ENCODE data around the gene TCEANC. TPM values are rescaled to one million over a fixed set of nuclear protein-coding genes. Genes with fewer than 3 reads are reported as not detected.

TCEANC gene
- total RNA-seq, 2 experiments from 2014 or later: 1.9 TPM

DNA sequence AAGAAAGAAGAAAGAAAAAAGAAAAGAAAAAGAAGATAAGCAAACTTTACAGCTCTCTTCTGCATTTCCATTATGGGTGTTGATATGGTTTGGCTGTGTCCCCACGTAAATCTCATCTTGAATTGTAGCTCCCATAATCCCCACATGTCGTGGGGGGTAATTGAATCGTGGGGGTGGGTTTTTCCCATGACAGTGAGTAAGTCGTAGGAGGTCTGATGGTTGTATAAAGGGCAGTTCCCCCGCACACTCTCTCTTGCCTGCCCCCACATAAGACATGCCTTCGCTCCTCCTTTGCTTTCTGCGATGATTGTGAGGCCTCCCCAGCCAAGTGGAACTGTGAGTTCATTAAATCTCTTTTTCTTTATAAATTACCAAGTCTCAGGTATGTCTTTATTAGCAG, 28.7 kb downstream of the TCEANC start:
- Mint-ChIP-seq H3K27me3 (no peaks in the 10 kb centered on the region), H3K9me3 (no peaks in the 10 kb centered on the region), H3K4me3 (no peak overlapping the region), H3K4me1 (ENCODE audit: low read depth) (peaks cover 18% of the 10 kb centered on the region), H3K27ac (no peak overlapping the region), H3K36me3 (no peaks in the 10 kb centered on the region)
- POLR2A ChIA-PET: no interaction called here
- DNase-seq: no peak
- CTCF ChIA-PET: interaction anchor here (0.7 kb wide), 1 partner anchor 12 kb away, joined by 3 read pairs; no protein-coding TSS in a partner anchor
- intact Hi-C loops (cut with micrococcal nuclease): loop anchor here (10.0 kb wide), 1 partner anchor 1993 kb away; no protein-coding TSS in a partner anchor

DNA sequence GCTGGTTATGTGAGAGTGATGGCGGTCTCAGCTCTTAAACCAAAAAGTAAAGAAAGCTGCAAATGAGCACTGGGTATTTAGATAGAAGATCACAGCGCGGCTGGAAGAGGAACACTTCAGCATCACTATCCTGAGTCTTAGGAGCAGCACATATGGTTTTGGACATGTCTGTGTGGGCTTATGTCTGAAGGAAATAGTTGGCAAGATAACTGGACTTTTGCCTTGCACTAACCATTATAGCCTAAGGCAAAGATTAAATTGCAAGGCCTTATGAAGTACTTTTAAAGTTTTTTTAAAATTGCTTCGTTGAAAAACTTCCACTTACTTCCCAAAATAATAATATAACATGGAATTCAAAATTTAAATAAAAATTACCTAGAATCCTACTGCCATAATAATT, 31.4 kb downstream of the TCEANC start:
- CTCF ChIA-PET: no interaction called here
- Mint-ChIP-seq H3K4me3 (no peak overlapping the region), H3K36me3 (no peaks in the 10 kb centered on the region), H3K4me1 (ENCODE audit: low read depth) (peaks cover 30% of the 10 kb centered on the region), H3K9me3 (no peaks in the 10 kb centered on the region), H3K27me3 (no peaks in the 10 kb centered on the region), H3K27ac (no peak overlapping the region)
- POLR2A ChIA-PET: no interaction called here
- no peak for DNase-seq
- intact Hi-C loops (cut with micrococcal nuclease): loop anchor here (10.0 kb wide), 1 partner anchor 1990 kb away; no protein-coding TSS in a partner anchor

DNA sequence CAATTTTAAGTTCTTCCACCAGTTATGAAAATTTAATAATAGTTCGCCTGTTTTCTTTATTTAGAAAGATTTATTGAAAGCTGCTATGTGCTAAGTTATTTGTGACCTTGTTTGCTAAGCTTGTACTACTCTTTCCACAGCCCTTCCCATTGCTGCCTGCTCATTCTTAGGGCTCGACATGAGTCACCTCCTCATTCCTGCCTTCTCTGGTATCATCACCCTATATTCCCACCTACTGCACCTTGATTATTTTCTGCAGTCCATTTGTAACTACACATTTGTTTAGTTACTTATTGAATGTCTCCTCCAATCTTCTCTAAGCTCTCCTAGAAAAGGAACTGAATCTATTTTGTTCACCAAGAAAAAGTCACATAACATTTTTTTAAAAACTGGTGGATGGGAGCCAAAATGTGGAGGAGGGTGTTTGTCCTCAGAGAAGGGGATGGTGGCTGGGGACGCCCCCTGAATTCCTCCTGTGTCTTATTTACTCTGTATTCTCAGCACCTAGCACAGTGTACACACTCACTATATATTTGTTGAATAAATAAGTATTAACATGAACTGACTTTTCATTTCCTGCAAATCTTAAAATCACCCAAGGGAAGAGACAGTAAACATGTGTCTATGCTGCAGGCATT, 32.3 kb downstream of the TCEANC start:
- H3K4me3 Mint-ChIP-seq: no peak overlapping the region
- POLR2A ChIA-PET: no interaction called here

DNA sequence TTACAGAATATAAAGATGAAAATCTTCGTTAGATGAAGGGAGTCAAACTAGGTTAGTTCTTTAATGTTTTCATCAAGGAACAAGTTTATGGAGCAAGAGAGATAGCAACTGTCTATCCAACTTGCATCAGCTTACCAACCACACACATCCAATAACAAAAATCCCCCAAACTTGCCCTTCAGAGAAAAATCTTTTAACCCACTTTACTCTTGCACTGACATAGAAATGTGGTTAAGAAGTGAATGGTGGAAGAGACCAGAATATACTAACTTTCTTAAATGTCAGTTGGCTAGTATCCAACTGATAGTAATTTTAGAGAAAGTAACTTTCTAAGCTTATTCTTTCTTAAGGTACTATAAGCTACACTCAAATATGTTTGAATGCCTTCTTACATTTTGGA, 34.3 kb downstream of the TCEANC start:
- no peak for DNase-seq
- Mint-ChIP-seq H3K9me3 (no peaks in the 10 kb centered on the region), H3K4me3 (no peak overlapping the region), H3K36me3 (peaks cover 4% of the 10 kb centered on the region), H3K27me3 (no peaks in the 10 kb centered on the region), H3K4me1 (ENCODE audit: low read depth) (peaks cover 44% of the 10 kb centered on the region), H3K27ac (peak overlapping the region; percentile 96)
- POLR2A ChIA-PET: interaction anchor here (0.6 to 3.8 kb wide), 4 partner anchors 17 to 343 kb away, joined by 3 to 23 read pairs (median 20); partner anchors contain the start of genes GEMIN8, OFD1 and TRAPPC2
- intact Hi-C loops (cut with micrococcal nuclease): loop anchor here (10.0 kb wide), 1 partner anchor 1988 kb away; no protein-coding TSS in a partner anchor
- CTCF ChIA-PET: no interaction called here

More for the DNA sequence above, 32.3 kb downstream of the TCEANC start:
- intact Hi-C loops (cut with micrococcal nuclease): loop anchor here (10.0 kb wide), 1 partner anchor 1990 kb away; no protein-coding TSS in a partner anchor
- no peaks in the 10 kb centered on the region for H3K9me3 Mint-ChIP-seq
- peaks cover 31% of the 10 kb centered on the region for H3K4me1 Mint-ChIP-seq (ENCODE audit: low read depth)
- H3K27ac Mint-ChIP-seq: no peak overlapping the region
- H3K36me3 Mint-ChIP-seq: peaks cover under 1% of the 10 kb centered on the region
- DNase-seq: no peak
- CTCF ChIA-PET: no interaction called here
- H3K27me3 Mint-ChIP-seq: no peaks in the 10 kb centered on the region

DNA sequence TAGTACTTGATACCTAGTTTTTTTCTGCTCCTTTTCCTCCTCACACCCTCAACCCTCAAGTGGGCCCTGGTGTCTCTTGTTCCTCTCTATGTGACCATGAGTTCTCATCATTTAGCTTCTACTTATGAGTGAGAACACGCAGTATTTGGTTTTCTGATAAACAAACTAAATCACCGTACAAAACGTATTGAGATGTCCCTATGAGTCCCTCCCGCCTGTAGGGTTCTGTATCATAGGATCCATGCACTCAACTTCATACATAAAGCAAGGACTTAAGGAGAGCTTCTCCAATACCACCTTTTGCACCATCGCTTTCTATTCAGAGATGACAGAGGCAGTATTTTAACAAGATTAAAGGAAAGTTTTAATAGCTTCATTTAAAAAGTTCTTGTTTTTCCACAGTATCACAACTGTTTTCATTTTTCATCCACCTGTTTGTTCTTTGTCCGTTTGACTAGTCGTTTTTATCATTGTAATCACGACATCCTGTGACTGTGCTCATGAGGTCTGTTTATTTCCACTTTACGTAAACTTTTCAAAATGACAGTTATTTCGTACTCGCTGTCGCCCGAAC, 35.5 kb downstream of the TCEANC start:
- Mint-ChIP-seq H3K27ac (peak overlapping the region; percentile 96), H3K4me3 (peak overlapping the region; percentile 87), H3K27me3 (no peaks in the 10 kb centered on the region), H3K4me1 (ENCODE audit: low read depth) (peaks cover 57% of the 10 kb centered on the region), H3K36me3 (peaks cover 8% of the 10 kb centered on the region), H3K9me3 (no peaks in the 10 kb centered on the region)
- intact Hi-C loops (cut with micrococcal nuclease): loop anchor here (1.0 to 10.0 kb wide), 6 partner anchors 19 to 1986 kb away; partner anchors contain the start of genes OFD1, TCEANC and TRAPPC2
- ChIA-PET CTCF (interaction anchor here (0.6 to 1.3 kb wide), 4 partner anchors 29 to 1668 kb away, joined by 3 to 5 read pairs (median 4); no protein-coding TSS in a partner anchor), POLR2A (interaction anchor here (0.9 to 3.8 kb wide), 7 partner anchors 10 to 713 kb away, joined by 3 to 23 read pairs (median 5); partner anchors contain the start of genes OFD1, TCEANC and TRAPPC2)
- peak; percentile 20 for DNase-seq

DNA sequence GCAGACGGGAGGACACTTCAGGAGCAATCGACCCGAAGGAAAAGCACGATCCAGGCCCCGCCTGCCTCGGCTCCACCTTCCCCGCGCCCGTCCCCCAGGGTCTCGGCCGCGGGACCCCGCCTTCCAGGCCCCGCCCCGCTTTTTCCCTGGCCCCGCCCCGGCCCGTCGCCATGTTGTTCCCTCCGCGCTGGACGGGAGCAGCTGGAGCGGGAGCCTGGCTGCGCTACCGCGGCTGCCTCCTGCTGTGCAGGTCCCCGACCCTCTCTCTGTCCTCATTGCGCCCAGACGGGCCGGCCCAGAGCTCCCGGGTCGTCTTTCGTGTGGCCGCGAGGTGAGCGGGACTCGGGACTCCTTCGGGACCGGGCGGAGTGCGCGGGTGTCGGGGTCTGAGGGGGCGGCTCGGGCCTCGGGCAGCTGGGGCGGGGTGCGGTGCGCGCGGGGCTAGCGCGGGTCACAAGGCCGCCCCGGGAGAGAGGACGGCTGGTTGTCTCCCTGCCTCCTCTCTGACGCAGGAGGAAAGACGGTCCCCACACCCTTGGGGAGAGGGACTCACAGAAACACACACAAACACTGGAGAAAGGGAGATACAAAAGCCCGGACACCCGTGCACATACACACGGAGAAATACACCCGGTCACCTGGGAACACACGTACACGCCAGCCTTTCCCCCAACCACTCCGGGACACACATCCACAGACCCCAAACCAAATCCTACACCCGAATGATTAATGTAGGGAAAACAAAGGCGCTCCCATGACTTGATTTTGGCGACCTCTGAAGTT, 36.2 kb downstream of the TCEANC start, which contains the start of gene RAB9A:
TSS of gene RAB9A (plus strand) at position 171 of the 783 bp plus-strand sequence. CDS start 19,619 bp downstream, outside the sequence.
- Mint-ChIP-seq H3K27me3 (no peaks in the 10 kb centered on the region), H3K27ac (peak within 1 kb of the TSS; percentile 96), H3K9me3 (no peaks in the 10 kb centered on the region), H3K36me3 (peaks cover 8% of the 10 kb centered on the region), H3K4me3 (peak within 1 kb of the TSS; percentile 87), H3K4me1 (ENCODE audit: low read depth) (peaks cover 58% of the 10 kb centered on the region)
- intact Hi-C loops (cut with micrococcal nuclease): loop anchor here (1.0 to 10.0 kb wide), 6 partner anchors 20 to 1986 kb away; partner anchors contain the start of genes OFD1, TCEANC and TRAPPC2
- POLR2A ChIA-PET: interaction anchor here (0.9 to 3.8 kb wide), 7 partner anchors 10 to 713 kb away, joined by 3 to 23 read pairs (median 5); partner anchors contain the start of genes OFD1, TCEANC and TRAPPC2
- CTCF ChIA-PET: interaction anchor here (0.6 to 1.3 kb wide), 4 partner anchors 30 to 1667 kb away, joined by 3 to 5 read pairs (median 4); no protein-coding TSS in a partner anchor
- DNase-seq: peak; percentile 88

DNA sequence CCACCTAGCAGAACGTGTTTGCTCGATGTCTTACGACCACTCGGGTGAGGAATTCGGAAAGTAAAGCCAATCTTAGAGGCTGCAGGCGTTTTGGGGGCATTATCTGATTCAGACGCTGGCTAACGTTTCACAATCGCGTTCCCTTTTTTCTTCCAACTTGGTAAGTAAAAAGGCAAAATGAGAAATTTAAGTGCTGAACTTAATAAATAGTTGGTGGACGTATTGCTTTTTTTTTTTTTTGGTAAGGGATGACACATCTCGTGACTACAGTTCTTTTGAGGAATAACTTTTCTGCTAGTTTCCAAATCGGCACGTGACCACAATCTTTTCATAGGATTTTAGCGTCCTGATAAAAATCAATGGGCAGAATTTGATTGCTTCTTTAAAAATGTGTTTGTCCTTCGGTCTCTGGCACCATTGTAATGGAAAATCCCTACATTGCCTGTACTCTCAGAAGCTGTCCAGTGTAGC, 36.8 kb downstream of the TCEANC start:
- intact Hi-C loops (cut with micrococcal nuclease): loop anchor here (2.0 to 10.0 kb wide), 3 partner anchors 37 to 1985 kb away; partner anchors contain the start of gene TCEANC
- peak overlapping the region; percentile 96 for H3K27ac Mint-ChIP-seq
- ChIA-PET CTCF (no interaction called here), POLR2A (interaction anchor here (1.5 to 3.8 kb wide), 4 partner anchors 9 to 37 kb away, joined by 4 to 21 read pairs (median 12); partner anchors contain the start of gene TCEANC)
- H3K9me3 Mint-ChIP-seq: no peaks in the 10 kb centered on the region
- DNase-seq: no peak
- no peaks in the 10 kb centered on the region for H3K27me3 Mint-ChIP-seq
- peaks cover 59% of the 10 kb centered on the region for H3K4me1 Mint-ChIP-seq (ENCODE audit: low read depth)
- H3K4me3 Mint-ChIP-seq: peak overlapping the region; percentile 87
- H3K36me3 Mint-ChIP-seq: peaks cover 8% of the 10 kb centered on the region

DNA sequence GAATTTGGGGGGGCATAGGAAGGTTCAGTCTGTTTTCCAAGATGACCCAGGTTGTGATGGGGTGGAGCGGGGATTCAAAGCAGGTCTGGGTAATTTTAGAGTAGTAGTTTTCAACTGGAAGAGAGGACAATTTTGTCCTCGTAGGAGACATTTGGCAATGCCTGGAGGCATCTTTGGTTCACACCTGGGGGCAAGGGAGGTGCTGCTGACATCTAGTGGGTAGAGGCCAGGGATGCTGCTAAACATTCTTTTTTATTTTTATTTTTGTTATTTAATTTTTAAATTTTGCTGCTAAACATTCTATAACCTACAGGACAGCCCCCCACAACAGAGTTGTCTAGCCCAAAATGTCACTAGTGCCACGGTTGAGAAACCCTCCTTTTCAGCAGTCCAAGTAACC, 37.9 kb downstream of the TCEANC start:
- ChIA-PET POLR2A (interaction anchor here (1.5 to 3.8 kb wide), 2 partner anchors 22 to 29 kb away, joined by 4 to 18 read pairs; no protein-coding TSS in a partner anchor), CTCF (interaction anchor here (1.1 kb wide), 1 partner anchor 32 kb away, joined by 4 read pairs; no protein-coding TSS in a partner anchor)
- Mint-ChIP-seq H3K4me3 (peak overlapping the region; percentile 87), H3K27ac (peak overlapping the region; percentile 96), H3K36me3 (peaks cover 8% of the 10 kb centered on the region), H3K4me1 (ENCODE audit: low read depth) (peaks cover 59% of the 10 kb centered on the region), H3K9me3 (no peaks in the 10 kb centered on the region), H3K27me3 (no peaks in the 10 kb centered on the region)
- DNase-seq: peak; percentile 29
- intact Hi-C loops (cut with micrococcal nuclease): no loop called here

DNA sequence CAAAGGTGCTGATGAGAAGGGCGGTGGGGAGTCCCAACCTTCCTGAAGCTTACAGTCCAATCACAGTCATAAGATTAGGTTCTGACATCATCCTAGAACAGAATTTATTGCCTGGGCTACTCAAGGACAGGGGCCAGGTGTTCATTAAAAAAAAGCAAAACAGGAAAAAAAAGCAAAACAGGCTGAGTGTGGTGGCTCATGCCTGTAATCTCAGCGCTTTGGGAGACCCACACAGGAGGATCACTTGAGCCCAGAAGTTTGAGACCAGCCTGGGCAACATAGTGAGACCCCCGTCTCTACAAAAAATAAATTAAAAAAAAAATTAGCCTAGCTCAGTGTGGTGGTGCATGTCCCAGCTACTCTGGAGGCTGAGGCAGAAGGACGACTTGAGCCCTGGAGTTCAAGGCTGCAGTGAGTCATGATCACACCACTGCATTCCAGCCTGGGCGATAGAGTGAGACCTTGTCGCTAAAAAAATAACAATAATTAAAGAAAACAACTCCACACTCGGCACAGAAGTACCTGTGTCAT, 39.0 kb downstream of the TCEANC start:
- Mint-ChIP-seq H3K9me3 (no peaks in the 10 kb centered on the region), H3K4me3 (no peak overlapping the region), H3K36me3 (peaks cover 8% of the 10 kb centered on the region), H3K4me1 (ENCODE audit: low read depth) (peaks cover 62% of the 10 kb centered on the region), H3K27ac (peak overlapping the region; percentile 51), H3K27me3 (no peaks in the 10 kb centered on the region)
- POLR2A ChIA-PET: interaction anchor here (1.5 kb wide), 1 partner anchor 23 kb away, joined by 4 read pairs; no protein-coding TSS in a partner anchor
- CTCF ChIA-PET: interaction anchor here (0.9 kb wide), 1 partner anchor 33 kb away, joined by 5 read pairs; no protein-coding TSS in a partner anchor
- no peak for DNase-seq
- intact Hi-C loops (cut with micrococcal nuclease): no loop called here

DNA sequence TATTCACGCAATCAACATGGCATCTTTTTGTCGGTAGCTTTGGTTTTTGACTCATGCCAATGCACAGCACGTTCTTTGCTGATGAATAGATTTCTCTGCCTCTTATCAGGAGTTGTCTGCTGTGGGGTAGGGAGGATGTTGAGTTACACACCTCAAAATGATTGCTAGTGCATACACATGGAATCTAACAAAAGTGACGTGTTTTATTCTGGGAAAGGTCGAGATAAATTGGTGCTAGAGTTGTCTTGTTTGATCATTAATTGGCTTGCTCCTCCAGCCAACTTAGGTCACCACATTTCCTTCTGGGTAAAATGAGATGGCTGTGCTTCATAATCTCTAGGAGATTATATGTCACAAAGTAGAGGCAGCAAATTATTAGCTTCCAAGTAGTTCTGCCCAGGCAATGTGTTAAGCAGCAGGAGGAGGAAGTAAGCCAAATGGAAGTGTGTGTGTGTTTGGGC, 39.9 kb downstream of the TCEANC start:
- Mint-ChIP-seq H3K36me3 (peaks cover 9% of the 10 kb centered on the region), H3K4me3 (peak overlapping the region; percentile 20), H3K27me3 (no peaks in the 10 kb centered on the region), H3K9me3 (no peaks in the 10 kb centered on the region), H3K4me1 (ENCODE audit: low read depth) (peaks cover 60% of the 10 kb centered on the region), H3K27ac (peak overlapping the region; percentile 44)
- POLR2A ChIA-PET: no interaction called here
- CTCF ChIA-PET: interaction anchor here (1.7 kb wide), 1 partner anchor 34 kb away, joined by 3 read pairs; no protein-coding TSS in a partner anchor
- intact Hi-C loops (cut with micrococcal nuclease): no loop called here
- DNase-seq: no peak
